SK-N-SH treated with all-trans-retinoic acid at 6 μM for 48 hours (cell line): Measurements from ENCODE around the gene GRIK4.

Source experiments
- ARNTL ChIP-seq: fragments of 450-650 bp; formaldehyde crosslinking; IDR thresholded peaks from 2 replicates; pipeline ENCODE4 v1.5.0; 2020; ENCODE audit warnings: low read depth, mild to moderate bottlenecking, moderate library complexity, borderline replicate concordance
- CREB5 ChIP-seq: fragments of 250-450 bp; sonication (Bioruptor Pico); IDR thresholded peaks from 2 replicates; pipeline ENCODE4 v1.5.1; 2020; ENCODE audit warnings: low read depth, mild to moderate bottlenecking, moderate library complexity
- ESRRG ChIP-seq: fragments of 250-450 bp; sonication (Bioruptor Pico); IDR thresholded peaks from 2 replicates; pipeline ENCODE4 v1.6.1; 2021; ENCODE audit warnings: mild to moderate bottlenecking
- TCF4 ChIP-seq: fragments of 250-450 bp; sonication (Bioruptor Pico); IDR thresholded peaks from 2 replicates; pipeline ENCODE4 v1.8.0; 2021; ENCODE audit warnings: mild to moderate bottlenecking, moderate library complexity, borderline replicate concordance
- ZC3H10 ChIP-seq: fragments of 250-450 bp; sonication (Bioruptor Pico); IDR thresholded peaks from 2 replicates; pipeline ENCODE4 v1.5.1; 2021; ENCODE audit warnings: mild to moderate bottlenecking, moderate library complexity
- ZFP3 ChIP-seq: fragments of 250-450 bp; sonication (Bioruptor Pico); IDR thresholded peaks from 2 replicates; pipeline ENCODE4 v1.5.0; 2020; ENCODE audit warnings: mild to moderate bottlenecking, moderate library complexity

GRCh38 chr11:120595557-120595956 is 84.0 kb downstream of the GRIK4 start:
- no peak for TF ChIP-seq ESRRG
- no peak for TF ChIP-seq ZC3H10 (CRISPR knock-in tag)
- no peak for TF ChIP-seq ARNTL
- TF ChIP-seq ZFP3 (CRISPR knock-in tag), result no peak
- no peak for TF ChIP-seq CREB5 (CRISPR knock-in tag)
- no peak for TF ChIP-seq TCF4
